HL-60 (cell line): ENCODE results near the gene MBD3L5.

Experiments
- CTCF ChIP-seq: IDR thresholded peaks from one replicate; pipeline ENCODE4 v1.5.1; 2011; ENCODE audit warnings: low read length, control low read depth, inconsistent platforms; ENCODE audit not compliant: insufficient read depth
- GABPA ChIP-seq: IDR thresholded peaks from 2 replicates; pipeline ENCODE4 v1.6.1; 2012; ENCODE audit warnings: low read depth
- POLR2AphosphoS5 ChIP-seq: IDR thresholded peaks from 2 replicates; pipeline ENCODE4 v1.6.1; 2012; ENCODE audit warnings: low read depth
- REST ChIP-seq: IDR thresholded peaks from 2 replicates; pipeline ENCODE4 v1.6.1; 2012; ENCODE audit warnings: low read depth; ENCODE audit not compliant: insufficient replicate concordance
- SPI1 ChIP-seq: IDR thresholded peaks from 2 replicates; pipeline ENCODE4 v1.6.1; 2012; ENCODE audit warnings: low read depth, mild to moderate bottlenecking, borderline replicate concordance

- no peak for TF ChIP-seq CTCF
- TF ChIP-seq GABPA: no peak
- no peak for TF ChIP-seq REST
- no peak for TF ChIP-seq POLR2AphosphoS5
- no peak for TF ChIP-seq SPI1
Measured at GRCh38 chr19:7010722-7011593, 19.4 kb upstream of the MBD3L5 start.
